ENCODE data around the gene STK17B. TPM values are rescaled to one million over a fixed set of nuclear protein-coding genes. Genes with fewer than 3 reads are reported as not detected.

Gene STK17B
- total and polyA plus RNA-seq, 2 of the 8 experiments (the other 6 are each of a cell fraction or from before 2014, with no cell fraction given), result 1.8 to 10.5 TPM

DNA sequence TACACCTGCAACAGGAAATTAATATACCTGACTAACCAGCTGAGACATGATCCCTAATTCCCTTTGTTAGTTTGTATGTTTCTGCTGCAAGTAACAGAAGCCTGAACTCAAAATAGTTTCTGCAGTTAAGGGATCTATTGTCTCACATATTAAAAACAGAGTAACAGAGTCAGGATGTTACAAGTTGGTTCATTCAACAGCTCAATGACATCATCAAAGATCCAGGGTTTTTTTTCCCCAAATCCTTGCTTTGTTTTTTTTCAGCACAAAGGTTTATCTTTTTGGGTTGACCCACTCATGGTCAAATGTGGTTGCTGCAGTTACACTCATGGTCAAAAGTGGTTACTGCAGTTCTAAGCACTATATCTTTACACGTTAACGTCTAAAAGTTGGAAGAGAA is 67.8 kb downstream of the STK17B start (continued):
- TF ChIP-seq JUN (IDR thresholded peaks at IDR 0.05; ENCODE audit: low read depth, low read length) (no peak), POLR2A (IDR thresholded peaks at IDR 0.05; ENCODE audit: control extremely low read depth in 1 of 2, low read depth in 2 of 2, low read length in 2 of 2) (no peak), KDM5A (IDR thresholded peaks at IDR 0.05; ENCODE audit: low read length) (no peak), RNF2 (IDR thresholded peaks at IDR 0.05; ENCODE audit: borderline replicate concordance, low read depth, low read length, missing control alignments, poor library complexity, severe bottlenecking) (no peak), ASH2L (IDR thresholded peaks at IDR 0.05; ENCODE audit: low read length) (no peak)

Data from H1 (cell line).